Measurements from ENCODE around the gene ITPA.

DNA sequence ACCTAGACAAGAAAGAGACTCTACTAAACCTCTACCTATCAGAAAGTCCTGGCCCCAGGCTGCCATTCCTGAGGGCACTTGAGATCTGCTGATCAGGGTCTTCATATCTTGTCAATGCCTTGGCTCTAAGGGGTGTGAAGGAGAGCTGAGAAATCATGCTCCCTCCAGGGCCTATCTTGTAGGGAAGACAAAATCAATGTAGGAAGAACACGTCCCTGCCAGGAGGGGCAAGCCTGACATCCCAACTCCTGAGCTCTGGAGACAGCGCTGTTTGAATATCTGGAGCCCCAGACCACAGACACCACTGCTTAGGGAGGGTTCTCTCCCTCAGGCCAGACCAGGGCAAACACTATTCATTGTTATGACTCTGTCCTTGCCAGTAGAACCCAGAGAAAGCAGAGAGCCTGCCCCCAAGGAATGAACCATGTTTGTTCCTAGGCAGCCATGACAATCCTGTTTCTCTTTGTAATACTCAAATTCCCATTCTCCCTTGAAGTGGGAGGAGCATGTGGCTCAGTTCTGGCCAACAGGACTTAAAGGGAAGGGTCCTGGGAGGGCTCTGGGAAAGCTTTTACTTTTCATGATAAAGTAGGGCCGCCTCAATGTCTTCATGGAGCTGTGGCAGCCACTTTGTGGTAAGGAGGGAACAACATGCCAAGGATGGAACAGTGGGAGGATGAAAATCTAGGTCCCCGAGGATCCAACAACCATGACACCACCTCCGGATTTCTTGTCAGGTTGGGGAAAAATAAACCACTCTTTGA lies 47.8 kb upstream of the ITPA start:
- TF ChIP-seq POLR2A (IDR thresholded peaks at IDR 0.05; ENCODE audit: borderline replicate concordance, extremely low read depth, insufficient read depth, insufficient read length) (no peak), ELF1 (IDR thresholded peaks at IDR 0.05; ENCODE audit: borderline replicate concordance, low read depth) (no peak), CTCF (IDR thresholded peaks at IDR 0.05 in 2 of 3, conservative IDR thresholded peaks at IDR 0.05 in 1 of 3; ENCODE audit: borderline replicate concordance in 1 of 3, insufficient read depth in 1 of 3, low read depth in 2 of 3, low read length in 2 of 3) (no peak), ZFX (IDR thresholded peaks at IDR 0.05) (no peak), SP1 (IDR thresholded peaks at IDR 0.05; ENCODE audit: low read depth) (no peak), EGR1 (IDR thresholded peaks at IDR 0.05; ENCODE audit: low read depth) (no peak)
- TF ChIP-seq, protein P1, sequence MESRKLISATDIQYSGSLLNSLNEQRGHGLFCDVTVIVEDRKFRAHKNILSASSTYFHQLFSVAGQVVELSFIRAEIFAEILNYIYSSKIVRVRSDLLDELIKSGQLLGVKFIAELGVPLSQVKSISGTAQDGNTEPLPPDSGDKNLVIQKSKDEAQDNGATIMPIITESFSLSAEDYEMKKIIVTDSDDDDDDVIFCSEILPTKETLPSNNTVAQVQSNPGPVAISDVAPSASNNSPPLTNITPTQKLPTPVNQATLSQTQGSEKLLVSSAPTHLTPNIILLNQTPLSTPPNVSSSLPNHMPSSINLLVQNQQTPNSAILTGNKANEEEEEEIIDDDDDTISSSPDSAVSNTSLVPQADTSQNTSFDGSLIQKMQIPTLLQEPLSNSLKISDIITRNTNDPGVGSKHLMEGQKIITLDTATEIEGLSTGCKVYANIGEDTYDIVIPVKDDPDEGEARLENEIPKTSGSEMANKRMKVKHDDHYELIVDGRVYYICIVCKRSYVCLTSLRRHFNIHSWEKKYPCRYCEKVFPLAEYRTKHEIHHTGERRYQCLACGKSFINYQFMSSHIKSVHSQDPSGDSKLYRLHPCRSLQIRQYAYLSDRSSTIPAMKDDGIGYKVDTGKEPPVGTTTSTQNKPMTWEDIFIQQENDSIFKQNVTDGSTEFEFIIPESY (IDR thresholded peaks at IDR 0.05; ENCODE audit: extremely low read depth, insufficient replicate concordance, low read length): no peak

Measured in HCT116 (cell line).